Astrocyte (in vitro differentiated cells and primary cell): ENCODE measurements around the gene CAPRIN2.

ENCODE experiments used
- EZH2 ChIP-seq: IDR thresholded peaks from 2 replicates; pipeline ENCODE4 v1.6.1; 2012; ENCODE audit warnings: mild to moderate bottlenecking, low read length, inconsistent platforms; ENCODE audit not compliant: insufficient read depth
- TF ChIP-seq, protein P1 (sequence below): IDR thresholded peaks from 2 replicates; pipeline ENCODE4 v1.5.1; 2011; ENCODE audit warnings: low read depth, mild to moderate bottlenecking, inconsistent platforms, low read length, moderate library complexity; ENCODE audit not compliant: insufficient read depth

- TF ChIP-seq, protein P1, sequence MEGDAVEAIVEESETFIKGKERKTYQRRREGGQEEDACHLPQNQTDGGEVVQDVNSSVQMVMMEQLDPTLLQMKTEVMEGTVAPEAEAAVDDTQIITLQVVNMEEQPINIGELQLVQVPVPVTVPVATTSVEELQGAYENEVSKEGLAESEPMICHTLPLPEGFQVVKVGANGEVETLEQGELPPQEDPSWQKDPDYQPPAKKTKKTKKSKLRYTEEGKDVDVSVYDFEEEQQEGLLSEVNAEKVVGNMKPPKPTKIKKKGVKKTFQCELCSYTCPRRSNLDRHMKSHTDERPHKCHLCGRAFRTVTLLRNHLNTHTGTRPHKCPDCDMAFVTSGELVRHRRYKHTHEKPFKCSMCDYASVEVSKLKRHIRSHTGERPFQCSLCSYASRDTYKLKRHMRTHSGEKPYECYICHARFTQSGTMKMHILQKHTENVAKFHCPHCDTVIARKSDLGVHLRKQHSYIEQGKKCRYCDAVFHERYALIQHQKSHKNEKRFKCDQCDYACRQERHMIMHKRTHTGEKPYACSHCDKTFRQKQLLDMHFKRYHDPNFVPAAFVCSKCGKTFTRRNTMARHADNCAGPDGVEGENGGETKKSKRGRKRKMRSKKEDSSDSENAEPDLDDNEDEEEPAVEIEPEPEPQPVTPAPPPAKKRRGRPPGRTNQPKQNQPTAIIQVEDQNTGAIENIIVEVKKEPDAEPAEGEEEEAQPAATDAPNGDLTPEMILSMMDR, result no peak
- no peak for TF ChIP-seq EZH2
Observed at GRCh38 chr12:30774599-30774998, 19.8 kb upstream of the CAPRIN2 start.
